ENCODE data around the gene PPIA. TPM values are rescaled to one million over a fixed set of nuclear protein-coding genes. Genes with fewer than 3 reads are reported as not detected.
A peak's percentile ranks its signal among the peaks of the same experiment; 100 is the strongest.

Gene PPIA
- total RNA-seq, 1 experiment from 2014 or later, result 3,599 TPM

DNA sequence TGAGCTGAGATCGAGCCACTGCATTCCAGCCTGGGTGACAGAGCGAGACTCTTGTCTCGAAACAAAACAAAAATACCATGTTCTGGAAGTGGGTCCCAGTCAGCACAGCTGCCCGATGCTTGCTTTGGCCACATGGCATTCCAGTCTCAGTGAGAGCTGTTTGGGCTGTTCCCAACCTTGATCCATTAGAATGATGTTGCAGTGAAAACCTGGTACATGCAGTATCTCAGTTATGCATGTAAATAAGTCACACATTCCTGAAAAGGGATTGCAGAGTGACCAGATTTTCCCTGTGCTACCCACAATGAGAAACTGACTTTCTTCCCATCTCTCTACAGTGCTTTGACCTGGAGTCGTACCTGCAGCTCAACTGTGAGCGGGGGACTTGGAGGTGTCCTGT, 32.4 kb upstream of the PPIA start:
- no peaks in the 10 kb centered on the region for H3K79me2 ChIP-seq (ENCODE audit: low read depth)
- POLR2A ChIA-PET (ENCODE audit: unreplicated experiment), result no interaction called here

DNA sequence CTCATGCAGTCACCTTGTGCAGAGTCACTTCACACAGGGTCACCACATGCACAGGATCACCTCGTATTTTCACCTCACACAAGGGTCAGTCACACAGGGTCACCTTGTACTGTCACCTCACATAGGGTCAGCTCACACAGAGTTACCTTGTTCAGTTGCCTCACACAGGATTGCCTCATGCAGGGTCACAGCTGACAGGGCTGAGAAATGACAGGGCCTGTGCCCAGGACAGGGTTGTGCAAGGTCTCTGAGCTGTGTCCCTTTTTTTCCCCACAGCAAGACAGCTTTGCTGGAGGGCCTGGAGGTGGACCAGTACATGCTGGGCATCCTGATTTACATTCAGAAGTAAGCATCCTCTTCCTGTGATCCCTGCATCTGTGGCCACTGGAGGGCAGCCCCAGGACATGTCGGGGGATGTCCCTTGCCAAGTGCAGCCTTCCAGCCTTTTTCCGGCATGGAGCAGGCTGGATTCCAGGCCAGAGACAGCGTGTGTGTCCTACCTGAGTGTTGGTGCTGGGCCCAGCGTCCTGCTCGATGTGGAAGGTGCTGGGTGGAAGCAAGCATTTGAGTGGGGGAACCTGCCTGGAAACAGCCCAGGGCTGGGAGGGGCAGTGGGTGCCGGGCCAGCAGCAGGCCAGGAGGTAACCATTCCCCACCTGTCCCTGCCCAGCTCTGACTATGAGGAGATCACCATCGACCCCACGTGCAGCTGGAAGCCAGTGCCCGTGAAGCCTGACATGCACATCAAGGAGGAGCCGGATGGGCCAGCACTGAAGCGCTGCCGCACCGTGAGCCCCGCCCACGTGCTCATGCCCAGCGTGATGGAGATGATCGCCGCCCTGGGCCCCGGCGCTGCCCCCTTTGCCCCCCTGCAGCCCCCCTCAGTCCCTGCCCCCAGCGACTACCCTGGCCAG, 31.6 kb upstream of the PPIA start:
- BruUV-seq (replicated peaks), result no TSS peak
- Histone ChIP-seq H3K4me1 (replicated peaks; ENCODE audit: insufficient read depth) (peaks cover 5% of the 10 kb centered on the region), H2AFZ (no peak overlapping the region), H3K27ac (no peak overlapping the region), H3K27me3 (ENCODE audit: insufficient read depth, low read depth) (no peaks in the 10 kb centered on the region), H3K9me2 (ENCODE audit: insufficient read depth) (no peaks in the 10 kb centered on the region), H3K4me2 (no peak overlapping the region), H3K36me3 (ENCODE audit: low read depth) (0 out of 2 replicates have a peak, but pooled peaks cover 19% of the 10 kb centered on the region), H3F3A (ENCODE audit: insufficient read depth, low read depth) (peaks cover 28% of the 10 kb centered on the region), H4K20me1 (ENCODE audit: insufficient read depth) (0 out of 2 replicates have a peak, but pooled peaks cover 3% of the 10 kb centered on the region), H3K79me2 (ENCODE audit: low read depth) (no peaks in the 10 kb centered on the region), H3K9me3 (ENCODE audit: insufficient read depth, low read depth) (no peaks in the 10 kb centered on the region), H3K4me3 (no peak overlapping the region)
- intact Hi-C loops (cut with micrococcal nuclease; ENCODE audit: unreplicated experiment), result loop anchor here (1.0 to 2.0 kb wide), 3 partner anchors 32 to 176 kb away; partner anchors contain the start of gene H2AZ2
- DNase-seq, result no peak
- ChIA-PET CTCF (interaction anchor here (0.5 kb wide), 1 partner anchor 55 kb away, joined by 3 read pairs; no protein-coding TSS in a partner anchor), POLR2A (ENCODE audit: unreplicated experiment) (interaction anchor here (0.7 kb wide), 1 partner anchor 126 kb away, joined by 5 read pairs; no protein-coding TSS in a partner anchor)
- TF ChIP-seq, protein P1, sequence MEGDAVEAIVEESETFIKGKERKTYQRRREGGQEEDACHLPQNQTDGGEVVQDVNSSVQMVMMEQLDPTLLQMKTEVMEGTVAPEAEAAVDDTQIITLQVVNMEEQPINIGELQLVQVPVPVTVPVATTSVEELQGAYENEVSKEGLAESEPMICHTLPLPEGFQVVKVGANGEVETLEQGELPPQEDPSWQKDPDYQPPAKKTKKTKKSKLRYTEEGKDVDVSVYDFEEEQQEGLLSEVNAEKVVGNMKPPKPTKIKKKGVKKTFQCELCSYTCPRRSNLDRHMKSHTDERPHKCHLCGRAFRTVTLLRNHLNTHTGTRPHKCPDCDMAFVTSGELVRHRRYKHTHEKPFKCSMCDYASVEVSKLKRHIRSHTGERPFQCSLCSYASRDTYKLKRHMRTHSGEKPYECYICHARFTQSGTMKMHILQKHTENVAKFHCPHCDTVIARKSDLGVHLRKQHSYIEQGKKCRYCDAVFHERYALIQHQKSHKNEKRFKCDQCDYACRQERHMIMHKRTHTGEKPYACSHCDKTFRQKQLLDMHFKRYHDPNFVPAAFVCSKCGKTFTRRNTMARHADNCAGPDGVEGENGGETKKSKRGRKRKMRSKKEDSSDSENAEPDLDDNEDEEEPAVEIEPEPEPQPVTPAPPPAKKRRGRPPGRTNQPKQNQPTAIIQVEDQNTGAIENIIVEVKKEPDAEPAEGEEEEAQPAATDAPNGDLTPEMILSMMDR (conservative IDR thresholded peaks at IDR 0.05), result peak; percentile 52
- TF ChIP-seq EZH2 (IDR thresholded peaks at IDR 0.05; ENCODE audit: low read depth), result no peak

More for the DNA sequence above, 32.4 kb upstream of the PPIA start:
- no peak overlapping the region for H2AFZ ChIP-seq
- CTCF ChIA-PET, result no interaction called here
- peaks cover 6% of the 10 kb centered on the region; the same call in 1 of the 2 replicates for H4K20me1 ChIP-seq (ENCODE audit: insufficient read depth)
- H3K36me3 ChIP-seq (ENCODE audit: low read depth), result 0 out of 2 replicates have a peak, but pooled peaks cover 22% of the 10 kb centered on the region
- no peak overlapping the region for H3K4me3 ChIP-seq
- no peak for TF ChIP-seq EZH2 (IDR thresholded peaks at IDR 0.05; ENCODE audit: low read depth)
- TF ChIP-seq, protein P1 (conservative IDR thresholded peaks at IDR 0.05), result no peak
- no peaks in the 10 kb centered on the region for H3K9me3 ChIP-seq (ENCODE audit: insufficient read depth, low read depth)
- intact Hi-C loops (cut with micrococcal nuclease; ENCODE audit: unreplicated experiment), result loop anchor here (2.0 kb wide), 2 partner anchors 85 to 175 kb away; partner anchors contain the start of gene H2AZ2
- DNase-seq, result no peak
- no peaks in the 10 kb centered on the region for H3K4me1 ChIP-seq (replicated peaks; ENCODE audit: insufficient read depth)
- peaks cover 19% of the 10 kb centered on the region; the same call in 1 of the 2 replicates for H3F3A ChIP-seq (ENCODE audit: insufficient read depth, low read depth)
- no peak overlapping the region for H3K4me2 ChIP-seq
- no peaks in the 10 kb centered on the region for H3K27me3 ChIP-seq (ENCODE audit: insufficient read depth, low read depth)
- H3K9me2 ChIP-seq (ENCODE audit: insufficient read depth), result no peaks in the 10 kb centered on the region
- no TSS peak for BruUV-seq (replicated peaks)
- H3K27ac ChIP-seq, result no peak overlapping the region

DNA sequence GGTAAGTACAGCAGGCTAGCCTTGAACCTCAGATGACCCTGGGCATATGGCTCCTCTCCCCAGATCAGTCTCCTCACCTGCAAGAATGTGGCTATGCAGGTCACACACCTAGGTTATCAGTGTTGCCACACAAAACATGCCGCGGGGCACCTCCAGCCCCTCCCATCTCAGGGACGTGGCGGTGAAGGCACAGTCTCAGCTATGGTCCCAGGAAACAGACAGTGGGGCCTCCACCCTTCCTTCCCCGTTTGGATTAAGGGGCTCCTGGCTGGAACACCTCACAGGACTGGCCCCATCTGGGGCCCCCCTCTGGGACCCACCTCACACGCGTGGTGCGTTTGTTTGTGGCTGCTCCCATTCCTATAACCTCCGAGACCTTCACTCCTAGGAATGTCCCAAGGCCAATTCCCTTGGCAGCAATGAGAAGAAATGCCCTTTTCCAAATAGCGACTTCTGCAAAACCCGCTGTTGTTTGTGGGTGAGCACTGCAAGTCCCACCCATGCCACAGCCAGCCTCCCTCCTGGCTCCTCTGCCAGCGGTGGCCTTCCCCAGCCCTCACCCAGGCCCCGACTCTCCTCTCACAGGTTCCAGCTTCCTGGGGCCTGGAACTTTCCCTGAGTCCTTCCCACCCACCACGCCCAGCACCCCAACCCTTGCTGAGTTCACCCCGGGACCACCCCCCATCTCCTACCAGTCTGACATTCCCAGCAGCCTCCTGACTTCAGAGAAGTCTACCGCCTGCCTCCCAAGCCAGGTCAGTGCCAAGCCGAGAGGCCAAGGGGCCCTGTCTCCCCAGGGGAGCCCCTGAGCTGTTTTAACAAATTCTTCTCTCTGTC, 30.7 kb upstream of the PPIA start:
- H3K4me3 ChIP-seq, result no peak overlapping the region
- H3K4me2 ChIP-seq, result no peak overlapping the region
- DNase-seq, result peak; percentile 79 to 88
- BruUV-seq (replicated peaks), result no TSS peak
- POLR2A ChIA-PET (ENCODE audit: unreplicated experiment), result interaction anchor here (0.7 to 0.9 kb wide), 2 partner anchors 16 to 126 kb away, joined by 3 to 5 read pairs; no protein-coding TSS in a partner anchor
- H3K9me2 ChIP-seq (ENCODE audit: insufficient read depth), result no peaks in the 10 kb centered on the region
- intact Hi-C loops (cut with micrococcal nuclease; ENCODE audit: unreplicated experiment), result loop anchor here (1.0 to 2.0 kb wide), 3 partner anchors 32 to 177 kb away; partner anchors contain the start of gene H2AZ2
- no peaks in the 10 kb centered on the region for H3K27me3 ChIP-seq (ENCODE audit: insufficient read depth, low read depth)
- no peak overlapping the region for H3K27ac ChIP-seq
- H3F3A ChIP-seq (ENCODE audit: insufficient read depth, low read depth), result peaks cover 28% of the 10 kb centered on the region
- 0 out of 2 replicates have a peak, but pooled peaks cover 3% of the 10 kb centered on the region for H4K20me1 ChIP-seq (ENCODE audit: insufficient read depth)
- H2AFZ ChIP-seq, result no peak overlapping the region
- 0 out of 2 replicates have a peak, but pooled peaks cover 14% of the 10 kb centered on the region for H3K36me3 ChIP-seq (ENCODE audit: low read depth)
- H3K79me2 ChIP-seq (ENCODE audit: low read depth), result no peaks in the 10 kb centered on the region
- H3K9me3 ChIP-seq (ENCODE audit: insufficient read depth, low read depth), result no peaks in the 10 kb centered on the region
- H3K4me1 ChIP-seq (replicated peaks; ENCODE audit: insufficient read depth), result peaks cover 9% of the 10 kb centered on the region
- TF ChIP-seq EZH2 (IDR thresholded peaks at IDR 0.05; ENCODE audit: low read depth), result no peak
- TF ChIP-seq, protein P1 (conservative IDR thresholded peaks at IDR 0.05), result no peak
- CTCF ChIA-PET, result no interaction called here

Measured in PC-9 (cell line).